Neuron (in vitro differentiated cells): Measurements from ENCODE around the gene ACBD4.

Experiments
- H2AFZ ChIP-seq: one replicate; pipeline ENCODE4 v1.6.1; 2013; ENCODE audit warnings: low read depth, mild to moderate bottlenecking, inconsistent platforms, low read length, moderate library complexity
- H3K27me3 ChIP-seq: one replicate; pipeline ENCODE4 v1.6.1; 2013; ENCODE audit warnings: low read length; ENCODE audit not compliant: insufficient read depth
- H3K36me3 ChIP-seq: one replicate; pipeline ENCODE4 v1.6.1; 2013; ENCODE audit warnings: low read length; ENCODE audit not compliant: insufficient read depth
- H3K4me1 ChIP-seq: one replicate; pipeline ENCODE4 v1.6.1; 2013; ENCODE audit warnings: low read length; ENCODE audit not compliant: insufficient read depth
- H3K4me3 ChIP-seq: 2 replicates; pipeline ENCODE4 v1.5.1; 2013; ENCODE audit warnings: mild to moderate bottlenecking, low read length, moderate library complexity
- H3K9me3 ChIP-seq: one replicate; pipeline ENCODE4 v1.6.1; 2013; ENCODE audit warnings: low read length

ACBD4 gene

GRCh38 chr17:45149669-45150664, 14.5 kb downstream of the ACBD4 start:
- Histone ChIP-seq H3K36me3 (no peaks in the 10 kb centered on the region), H2AFZ (no peak overlapping the region), H3K4me3 (peak overlapping the region; percentile 79), H3K9me3 (no peaks in the 10 kb centered on the region), H3K27me3 (no peaks in the 10 kb centered on the region), H3K4me1 (peaks cover 24% of the 10 kb centered on the region)

DNA sequence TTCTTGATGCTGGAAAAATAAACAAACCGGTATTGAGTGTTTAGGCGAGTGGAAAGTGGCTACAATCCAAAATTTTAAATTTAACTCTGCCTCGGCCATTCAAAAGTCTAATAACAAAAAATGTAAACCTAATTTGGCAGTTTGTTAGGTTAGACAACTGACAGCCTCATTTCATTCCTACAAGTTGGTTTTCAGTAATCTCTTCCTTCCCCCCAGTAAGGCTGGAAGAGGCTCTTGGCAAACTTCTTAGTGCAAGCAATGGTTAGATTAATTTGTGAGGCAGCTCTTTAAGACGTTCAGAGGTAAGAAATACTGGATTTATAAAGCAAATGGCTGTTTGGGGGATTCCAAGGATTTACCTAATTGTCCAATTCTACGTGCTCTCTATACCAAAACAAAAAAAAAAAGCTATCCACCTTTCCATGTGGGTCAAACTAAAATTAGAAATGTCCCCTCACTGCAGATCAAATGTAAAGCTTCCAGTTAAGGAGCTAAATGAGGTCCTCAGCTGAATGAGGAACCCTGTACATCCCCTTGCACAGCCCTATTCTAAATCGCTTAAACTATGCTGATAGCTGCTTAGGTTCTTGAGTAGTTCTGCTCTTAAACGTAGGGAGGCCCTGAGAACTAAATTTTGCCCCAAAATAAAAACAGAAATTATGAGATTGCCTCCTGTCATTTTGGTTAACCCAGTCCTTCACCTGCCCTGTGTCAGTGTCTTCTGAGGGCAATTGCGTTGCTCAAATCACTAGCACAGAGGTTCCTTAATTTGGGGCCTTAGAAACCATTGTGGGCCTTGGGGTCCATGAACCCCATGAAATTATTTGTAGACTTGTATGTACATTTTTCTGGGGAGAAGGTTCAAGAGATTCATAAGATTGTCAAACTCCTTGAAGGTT, 15.7 kb downstream of the ACBD4 start:
- peak overlapping the region; percentile 79 for H3K4me3 ChIP-seq
- H3K27me3 ChIP-seq = no peaks in the 10 kb centered on the region

DNA sequence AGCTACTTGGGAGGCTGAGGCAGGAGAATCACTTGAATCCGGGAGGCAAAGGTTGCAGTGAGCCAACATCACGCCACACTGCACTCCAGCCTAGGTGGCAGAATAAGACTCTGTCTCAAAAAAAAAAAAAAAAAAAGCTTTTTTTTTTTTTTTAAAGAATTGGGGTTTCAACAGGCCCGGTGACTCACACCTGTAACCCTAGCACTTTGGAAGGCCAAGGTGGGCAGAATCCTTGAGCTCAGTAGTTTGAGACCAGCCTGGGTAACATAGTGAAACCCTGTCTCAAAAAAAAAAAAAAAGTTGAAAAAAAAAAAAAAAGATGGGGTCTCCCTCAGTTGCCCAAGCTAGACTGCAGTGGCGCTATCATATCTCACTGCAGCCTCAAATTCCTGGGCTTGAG, 19.5 kb downstream of the ACBD4 start:
- Histone ChIP-seq H3K27me3 (no peaks in the 10 kb centered on the region), H2AFZ (no peak overlapping the region), H3K4me3 (no peak overlapping the region), H3K9me3 (no peaks in the 10 kb centered on the region), H3K36me3 (no peaks in the 10 kb centered on the region), H3K4me1 (peaks cover 21% of the 10 kb centered on the region)

More for the DNA sequence above, 15.7 kb downstream of the ACBD4 start:
- Histone ChIP-seq H3K4me1 (peaks cover 24% of the 10 kb centered on the region), H3K36me3 (no peaks in the 10 kb centered on the region), H3K9me3 (no peaks in the 10 kb centered on the region), H2AFZ (no peak overlapping the region)

DNA sequence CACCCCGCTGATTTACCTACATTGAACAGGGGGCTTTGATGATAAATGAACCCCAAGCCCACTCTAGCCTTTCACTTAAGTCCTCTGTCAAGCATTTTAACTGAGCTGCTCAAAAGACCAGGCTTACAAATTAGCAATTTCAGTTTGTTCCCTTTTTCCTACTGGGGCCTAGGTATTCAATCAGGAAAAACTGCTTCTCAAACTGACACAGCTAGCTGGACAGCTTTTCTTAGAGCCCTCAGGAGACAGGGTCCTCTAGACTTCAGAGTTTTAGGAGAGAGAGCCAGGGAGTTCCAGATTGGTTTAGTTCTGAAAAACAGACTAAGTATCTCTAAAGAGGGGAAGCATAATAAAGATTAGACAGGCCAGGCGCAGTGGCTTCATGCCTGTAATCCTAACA, 20.0 kb downstream of the ACBD4 start:
- Histone ChIP-seq H2AFZ (no peak overlapping the region), H3K4me1 (peaks cover 23% of the 10 kb centered on the region), H3K27me3 (no peaks in the 10 kb centered on the region), H3K9me3 (no peaks in the 10 kb centered on the region), H3K4me3 (no peak overlapping the region), H3K36me3 (no peaks in the 10 kb centered on the region)

DNA sequence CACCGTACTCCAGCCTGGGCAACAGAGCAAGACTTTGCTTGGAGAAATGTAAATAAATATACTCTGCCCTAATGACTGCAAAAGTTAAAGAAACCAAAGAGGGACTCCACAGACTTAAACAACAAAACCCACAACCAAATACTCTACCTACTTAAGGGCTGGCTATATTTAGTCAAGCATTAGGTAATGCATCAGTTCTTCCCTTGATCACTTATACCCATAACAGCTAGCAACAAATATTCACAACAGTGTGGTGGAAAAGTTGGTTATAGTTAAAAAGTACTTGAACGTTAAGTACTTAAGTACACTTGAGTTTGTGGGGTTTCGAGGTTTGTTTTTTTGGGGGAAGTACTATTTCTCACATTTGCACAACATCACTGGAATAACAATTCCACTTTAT, 20.8 kb downstream of the ACBD4 start:
- Histone ChIP-seq H3K36me3 (no peaks in the 10 kb centered on the region), H3K9me3 (no peaks in the 10 kb centered on the region)

GRCh38 chr17:45160447-45161287, 25.2 kb downstream of the ACBD4 start:
- Histone ChIP-seq H3K36me3 (peaks cover 2% of the 10 kb centered on the region), H3K4me3 (peak overlapping the region; percentile 93), H3K27me3 (no peaks in the 10 kb centered on the region), H3K4me1 (peaks cover 18% of the 10 kb centered on the region), H2AFZ (peak overlapping the region; percentile 42), H3K9me3 (no peaks in the 10 kb centered on the region)

More for the DNA sequence above, 20.8 kb downstream of the ACBD4 start:
- Histone ChIP-seq H3K27me3 (no peaks in the 10 kb centered on the region), H3K4me1 (peaks cover 16% of the 10 kb centered on the region), H3K4me3 (no peak overlapping the region), H2AFZ (no peak overlapping the region)

DNA sequence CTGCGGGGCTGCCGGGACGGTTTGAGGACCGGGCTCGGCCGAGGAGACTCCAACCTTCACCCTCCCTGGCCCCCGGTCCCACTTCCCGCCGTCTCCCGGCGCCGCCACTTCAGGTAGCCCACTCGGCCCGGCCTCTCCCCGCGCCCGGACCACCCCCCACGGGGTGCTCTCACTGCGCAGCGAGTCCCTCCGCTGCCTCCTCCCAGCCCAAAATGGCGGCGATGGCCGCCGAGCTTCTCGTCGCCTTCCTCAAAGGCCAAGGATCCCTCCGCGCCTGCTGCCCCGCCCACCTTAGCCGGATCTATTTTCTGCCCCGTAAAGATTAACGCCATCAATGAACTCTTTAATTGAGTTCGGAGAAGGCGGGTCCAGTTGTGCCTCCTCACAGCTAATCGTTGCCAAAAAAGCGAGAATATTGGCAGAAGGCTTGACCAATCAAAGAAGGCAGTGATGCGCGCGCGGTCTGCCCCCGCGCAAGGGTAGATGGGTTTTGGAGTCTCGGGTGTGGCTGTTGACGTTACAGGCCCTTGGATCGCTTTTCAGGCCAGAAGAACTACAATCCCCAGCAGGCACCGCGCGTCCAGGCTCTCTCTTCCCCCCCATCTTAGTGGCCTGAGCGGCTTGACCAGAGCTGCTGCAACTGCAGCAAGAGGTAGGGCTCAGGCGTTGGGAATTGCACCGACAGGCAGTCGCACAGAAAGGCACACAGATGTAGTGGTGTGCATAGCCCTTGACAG, 26.0 kb downstream of the ACBD4 start, which contains the start of gene HEXIM2:
Gene HEXIM2, plus strand, starts transcription at position 588 of the 737 bp plus-strand sequence. CDS start 919 bp downstream, outside the sequence.
- Histone ChIP-seq H3K27me3 (no peaks in the 10 kb centered on the region), H2AFZ (peak within 1 kb of the TSS; percentile 42), H3K9me3 (no peaks in the 10 kb centered on the region), H3K4me1 (peaks cover 18% of the 10 kb centered on the region), H3K4me3 (peak within 1 kb of the TSS; percentile 93), H3K36me3 (peaks cover 2% of the 10 kb centered on the region)

GRCh38 chr17:45162025-45162687, 26.7 kb downstream of the ACBD4 start:
- H3K27me3 ChIP-seq = no peaks in the 10 kb centered on the region
- peak overlapping the region; percentile 60 for H3K4me3 ChIP-seq
- no peak overlapping the region for H2AFZ ChIP-seq
- peaks cover 18% of the 10 kb centered on the region for H3K4me1 ChIP-seq
- H3K36me3 ChIP-seq = peaks cover 2% of the 10 kb centered on the region
- no peaks in the 10 kb centered on the region for H3K9me3 ChIP-seq

GRCh38 chr17:45164734-45165269, 29.3 kb downstream of the ACBD4 start:
- Histone ChIP-seq H3K27me3 (no peaks in the 10 kb centered on the region), H2AFZ (no peak overlapping the region), H3K4me3 (no peak overlapping the region), H3K36me3 (peaks cover 9% of the 10 kb centered on the region), H3K9me3 (no peaks in the 10 kb centered on the region), H3K4me1 (peaks cover 14% of the 10 kb centered on the region)

- Histone ChIP-seq H3K36me3 (peaks cover 9% of the 10 kb centered on the region), H3K9me3 (no peaks in the 10 kb centered on the region), H3K4me1 (peaks cover 22% of the 10 kb centered on the region), H3K4me3 (no peak overlapping the region), H2AFZ (no peak overlapping the region), H3K27me3 (no peaks in the 10 kb centered on the region)
These were observed 33.7 kb downstream of the ACBD4 start for GRCh38 chr17:45168991-45169752.
